ENCODE results near the gene MAGEB17. TPM values are rescaled to one million over a fixed set of nuclear protein-coding genes. Genes with fewer than 3 reads are reported as not detected.
A peak's percentile ranks its signal among the peaks of the same experiment; 100 is the strongest.
"Not testable (repeated sequence)": the region's sequence is repeated elsewhere in the genome, so short reads cannot be mapped to it uniquely, and the experiment has no call there.

MAGEB17 gene
- not detected in 2 replicates for total RNA-seq (2014; rRNA removed; shearing (Covaris generic))

GRCh38 chrX:16167181-16167580 is at the start of gene MAGEB17:
Gene MAGEB17 (plus strand): TSS chrX:16167481. CDS start chrX:16170383, 2,902 bp downstream.
- no peak for DNase-seq (ENCODE audit: low read depth)

DNA sequence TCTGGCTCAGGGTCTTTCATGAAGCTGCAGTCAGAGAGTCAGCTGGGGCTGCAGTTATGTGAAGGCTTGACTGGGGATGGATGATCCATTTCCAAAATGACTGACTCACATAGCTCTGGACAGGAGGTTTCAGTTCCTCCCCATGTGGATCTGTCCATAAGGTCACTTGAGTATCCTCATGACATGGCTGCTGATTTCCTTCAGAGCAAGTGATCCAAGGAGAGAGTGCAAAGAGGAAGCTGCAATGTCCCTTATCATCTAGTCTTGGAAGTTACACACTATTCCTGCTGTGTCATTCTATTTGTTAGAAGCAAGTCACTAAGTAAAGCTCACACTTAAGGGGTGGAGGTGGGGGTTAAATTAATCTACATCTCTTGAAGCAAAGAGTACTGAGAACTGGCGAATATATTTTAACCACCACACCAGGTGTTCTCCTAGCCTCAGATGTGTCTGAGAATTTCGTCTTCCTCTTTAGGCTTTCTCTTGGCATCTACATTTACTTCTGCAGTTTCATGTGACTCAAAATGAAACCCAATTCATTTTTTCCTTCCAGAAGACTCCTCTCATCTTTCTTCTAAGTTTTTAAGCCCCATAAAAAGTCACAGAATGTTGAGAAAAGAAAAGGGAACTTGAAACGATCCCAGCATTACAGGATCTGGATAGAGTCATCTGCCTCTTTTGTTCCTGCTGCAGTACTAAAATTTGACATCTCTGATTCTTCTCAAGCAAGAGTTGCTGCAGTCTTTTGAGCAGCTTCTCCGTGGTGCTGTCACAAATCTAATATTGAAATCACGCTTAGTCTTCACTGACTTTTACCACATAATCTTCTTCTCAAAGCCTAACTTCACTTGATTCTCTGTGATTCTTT is 47.7 kb upstream of the MAGEB17 start:
- no peak for DNase-seq (ENCODE audit: low read depth)

GRCh38 chrX:16120431-16120830 is 46.9 kb upstream of the MAGEB17 start:
- DNase-seq (ENCODE audit: low read depth) = no peak

- DNase-seq (ENCODE audit: low read depth) = peak; percentile 86
Measured at GRCh38 chrX:16123222-16123786, 44.0 kb upstream of the MAGEB17 start, which contains the start of gene GRPR. Gene GRPR (plus strand): TSS chrX:16123565. CDS start chrX:16123954, 389 bp downstream.

DNA sequence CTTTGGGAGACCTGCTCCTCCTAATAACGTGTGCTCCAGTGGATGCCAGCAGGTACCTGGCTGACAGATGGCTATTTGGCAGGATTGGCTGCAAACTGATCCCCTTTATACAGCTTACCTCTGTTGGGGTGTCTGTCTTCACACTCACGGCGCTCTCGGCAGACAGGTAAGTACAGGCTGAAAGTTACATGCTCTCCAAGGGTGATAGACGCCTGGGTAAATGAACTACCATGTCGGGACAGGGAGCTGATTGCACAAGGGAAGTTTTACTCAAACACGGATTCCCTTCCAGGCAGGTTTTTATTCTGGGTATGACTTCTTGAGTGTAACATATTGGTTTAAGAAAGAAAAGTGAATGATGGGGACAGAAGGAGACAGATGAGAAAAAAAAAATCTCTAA is 43.1 kb upstream of the MAGEB17 start:
- DNase-seq (ENCODE audit: low read depth) = no peak

DNA sequence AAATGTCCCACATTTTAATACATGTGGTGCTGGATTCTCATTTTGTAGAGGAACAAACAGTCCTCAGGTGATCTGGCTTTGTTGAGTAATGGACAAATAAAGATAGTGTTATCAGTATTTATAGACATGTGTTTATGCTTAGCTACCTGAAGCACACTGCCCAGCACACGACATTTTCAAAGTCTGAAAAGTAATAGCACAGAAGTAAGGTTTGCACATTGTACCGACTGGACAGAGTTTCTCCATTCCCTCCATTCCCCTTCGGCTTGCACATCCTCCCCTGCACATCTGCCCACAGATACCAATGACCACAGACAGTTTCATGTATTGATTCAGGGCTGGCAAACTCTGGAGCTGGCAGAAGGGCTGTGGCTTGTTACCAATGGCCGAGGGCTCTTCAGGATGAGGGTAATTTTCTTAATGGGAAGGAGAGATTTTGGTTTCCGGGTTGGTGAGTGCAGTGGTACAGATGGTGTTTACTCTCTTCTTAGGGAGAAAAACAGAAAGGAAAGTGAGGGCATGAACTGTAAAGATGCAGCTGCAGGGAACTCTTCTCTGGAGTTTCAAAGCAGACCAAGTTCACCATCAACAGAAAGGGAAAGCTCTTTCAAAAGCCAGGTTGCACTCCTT is 41.6 kb upstream of the MAGEB17 start:
- peak; percentile 58 for DNase-seq (ENCODE audit: low read depth)

DNA sequence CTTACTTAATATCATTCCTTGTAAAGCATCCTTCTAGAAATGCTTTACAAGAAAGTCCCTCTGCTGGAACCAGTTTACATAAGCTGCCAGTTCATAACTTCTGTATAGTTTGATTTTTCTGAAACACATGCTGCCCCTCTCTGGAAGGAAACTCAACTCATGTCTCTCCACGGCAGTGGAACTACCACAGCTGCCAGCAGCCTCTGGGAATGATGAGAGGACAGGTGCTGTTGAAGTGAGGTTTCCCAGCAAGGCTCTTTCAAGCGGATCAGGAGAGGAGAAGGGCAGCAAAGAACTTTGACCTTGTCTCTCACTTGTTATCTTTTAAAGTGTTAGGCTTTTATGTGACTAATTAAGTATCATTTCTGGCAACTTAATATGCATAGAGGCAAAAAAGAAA is 36.6 kb upstream of the MAGEB17 start:
- no peak for DNase-seq (ENCODE audit: low read depth)

GRCh38 chrX:16134936-16135335 is 32.3 kb upstream of the MAGEB17 start:
- no peak for DNase-seq (ENCODE audit: low read depth)

DNA sequence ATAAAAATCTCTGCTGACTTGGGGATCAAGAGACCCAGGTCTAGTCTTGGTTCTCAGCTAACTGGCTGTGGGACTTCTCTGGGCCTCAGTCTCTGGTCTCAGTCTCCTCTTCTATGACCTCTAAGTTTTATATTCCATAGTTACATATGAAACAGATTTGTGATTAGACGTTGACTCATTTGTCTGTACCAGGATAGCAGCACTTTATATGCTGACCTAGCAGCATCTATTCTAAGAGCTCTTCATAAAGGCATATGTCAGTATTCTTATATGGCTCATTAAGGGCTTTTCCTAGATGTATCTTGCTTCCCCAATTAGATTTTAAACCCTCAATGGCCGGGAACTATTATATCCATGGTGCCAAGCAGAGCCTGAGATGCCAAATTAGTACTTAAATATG is 31.2 kb upstream of the MAGEB17 start:
- DNase-seq (ENCODE audit: low read depth) = no peak

GRCh38 chrX:16137416-16138107 is 29.7 kb upstream of the MAGEB17 start:
- DNase-seq (ENCODE audit: low read depth) = no peak

DNA sequence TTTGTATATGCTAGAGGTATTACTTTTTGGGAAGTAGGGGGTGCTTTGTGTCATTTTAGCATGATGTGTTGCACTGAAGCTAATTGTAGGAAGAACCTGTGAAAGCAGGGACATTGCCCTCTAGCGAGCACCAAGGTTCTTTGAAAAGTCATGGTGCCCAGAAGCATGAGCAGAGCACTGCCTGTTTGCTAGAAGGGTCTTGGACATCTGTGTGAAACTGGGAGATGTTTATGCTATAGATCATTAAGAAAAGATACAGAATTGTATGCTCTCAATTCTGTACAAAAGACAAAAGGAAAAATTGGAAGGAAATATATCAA is 29.2 kb upstream of the MAGEB17 start:
- DNase-seq (ENCODE audit: low read depth) = peak; percentile 28

- no peak for DNase-seq (ENCODE audit: low read depth)
Measured at GRCh38 chrX:16140448-16140847, 26.8 kb upstream of the MAGEB17 start.

- DNase-seq (ENCODE audit: low read depth) = no peak
Measured at GRCh38 chrX:16140983-16141382, 26.3 kb upstream of the MAGEB17 start.

DNA sequence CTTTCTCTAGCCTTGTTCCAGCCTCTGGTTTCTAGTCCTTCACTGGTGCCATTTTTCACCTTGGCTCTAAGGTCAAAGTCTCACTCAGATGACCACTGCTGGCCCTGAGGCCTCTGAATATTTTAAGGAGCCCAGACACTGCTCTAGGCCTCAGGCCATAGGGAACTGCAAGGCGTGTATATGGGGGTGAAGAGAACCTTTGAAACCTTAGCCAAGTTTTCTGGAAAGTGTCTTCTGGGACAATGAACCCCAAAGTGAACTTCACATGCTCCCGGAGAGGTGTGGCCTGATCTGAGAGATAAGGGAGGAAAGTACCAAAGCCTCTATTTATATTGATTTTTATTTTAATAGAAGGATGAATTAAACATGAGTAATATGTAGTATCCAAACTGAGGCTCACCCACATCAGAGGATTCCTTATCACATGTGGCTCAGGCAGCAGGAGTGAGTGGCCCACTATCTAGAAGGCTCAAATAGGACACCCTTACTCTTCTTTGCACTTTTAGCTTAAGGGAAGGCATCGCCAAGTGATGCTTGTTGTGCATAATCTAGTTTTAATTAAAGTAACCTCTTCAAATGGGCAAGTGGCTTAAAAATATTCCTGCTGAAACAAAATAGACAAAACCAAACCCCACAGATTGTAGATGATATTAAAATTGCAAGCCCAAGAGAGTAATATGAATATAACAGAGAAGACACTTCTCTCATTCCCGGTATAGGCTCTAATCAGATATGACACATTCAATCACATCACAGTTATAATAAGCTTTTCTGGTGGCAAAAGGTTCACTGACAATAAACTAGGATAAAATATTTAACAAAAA is 25.6 kb upstream of the MAGEB17 start:
- no peak for DNase-seq (ENCODE audit: low read depth)

DNA sequence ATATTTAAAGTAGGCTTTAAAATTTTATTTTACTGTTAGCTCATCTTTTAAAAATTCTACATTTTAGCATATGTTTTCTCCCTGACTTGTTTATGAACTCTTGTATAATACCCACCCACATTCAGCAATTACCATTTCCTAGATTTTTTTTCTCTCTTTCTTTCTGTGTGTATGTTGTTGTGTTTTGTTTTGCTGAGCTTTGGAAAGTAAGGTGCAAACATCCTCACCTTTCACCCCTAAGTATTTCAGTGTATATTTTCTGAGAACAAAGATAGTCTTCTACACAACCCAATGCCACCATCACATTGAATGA is 25.1 kb upstream of the MAGEB17 start:
- no peak for DNase-seq (ENCODE audit: low read depth)

DNA sequence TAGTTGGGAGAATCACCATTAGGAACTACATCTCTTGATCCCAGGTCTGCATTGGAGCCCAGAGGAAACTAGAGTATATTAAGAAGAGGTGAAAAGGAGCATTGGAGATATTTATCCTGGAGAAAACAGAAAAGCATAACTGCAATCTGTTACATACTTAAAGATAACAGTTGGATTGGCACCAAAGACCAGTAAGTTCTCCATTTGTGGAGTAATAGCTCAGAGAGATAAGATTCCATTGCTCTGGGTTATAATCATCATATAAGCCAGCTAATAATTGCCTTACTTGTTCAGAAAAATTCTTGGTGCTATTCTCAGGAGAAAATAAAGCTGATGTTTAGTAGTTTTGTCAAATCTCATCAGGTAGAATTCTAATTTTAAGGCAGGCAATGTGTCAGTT is 23.3 kb upstream of the MAGEB17 start:
- no peak for DNase-seq (ENCODE audit: low read depth)

- DNase-seq (ENCODE audit: low read depth) = peak; percentile 5
Measured at GRCh38 chrX:16144420-16144819, 22.9 kb upstream of the MAGEB17 start.

- not testable (repeated sequence) for DNase-seq (ENCODE audit: low read depth)
Measured at GRCh38 chrX:16145093-16145492, 22.2 kb upstream of the MAGEB17 start.

GRCh38 chrX:16145656-16146055 is 21.6 kb upstream of the MAGEB17 start:
- no peak for DNase-seq (ENCODE audit: low read depth)

GRCh38 chrX:16148896-16149295 is 18.4 kb upstream of the MAGEB17 start:
- peak; percentile 57 for DNase-seq (ENCODE audit: low read depth)

- DNase-seq (ENCODE audit: low read depth) = no peak
Measured at GRCh38 chrX:16155581-16156096, 11.6 kb upstream of the MAGEB17 start.

All from RPMI7951 (cell line).